Measurements from ENCODE around the gene LRRC8C.

DNA sequence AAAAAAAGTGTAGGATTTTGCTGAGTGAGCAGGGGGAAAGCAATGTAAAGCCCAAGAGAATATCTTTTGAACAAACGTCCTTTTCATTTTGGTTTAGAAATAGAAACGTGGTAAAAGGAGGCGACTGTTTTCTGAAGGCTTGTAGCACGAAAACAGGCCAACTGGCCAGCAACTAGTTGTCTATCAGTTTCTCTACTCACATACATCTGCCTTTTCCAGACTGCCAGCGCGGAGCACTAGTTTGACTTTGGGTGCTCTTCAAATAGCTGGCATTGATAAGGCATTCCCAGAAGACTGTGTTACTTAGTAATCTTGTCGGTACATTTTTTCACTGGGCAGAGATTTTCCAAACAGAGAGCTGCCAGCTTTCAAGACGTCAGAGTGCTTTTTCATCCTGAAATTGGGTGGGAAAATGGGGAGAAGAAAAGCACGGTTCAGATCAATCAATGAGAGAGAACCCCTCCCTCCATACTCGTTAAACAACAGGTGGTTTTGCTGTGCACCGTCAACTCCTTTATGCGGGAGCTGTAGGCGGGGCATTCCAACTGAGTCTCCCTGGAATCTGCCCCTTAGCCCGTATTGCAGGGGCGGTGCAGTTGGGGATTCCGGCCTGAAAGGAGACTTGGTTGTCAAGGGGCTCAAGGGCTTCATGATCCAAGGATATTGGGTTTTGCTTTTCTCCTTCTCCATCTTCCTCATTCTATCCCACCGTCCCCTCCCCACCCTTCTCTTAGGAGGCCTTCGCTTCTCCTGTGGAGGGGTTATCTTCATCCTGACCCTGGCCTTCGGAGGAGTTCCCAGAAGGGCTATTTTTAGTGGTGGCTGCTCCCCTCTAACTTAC is 884 bp upstream of the LRRC8C start:
- TF ChIP-seq, protein P1, sequence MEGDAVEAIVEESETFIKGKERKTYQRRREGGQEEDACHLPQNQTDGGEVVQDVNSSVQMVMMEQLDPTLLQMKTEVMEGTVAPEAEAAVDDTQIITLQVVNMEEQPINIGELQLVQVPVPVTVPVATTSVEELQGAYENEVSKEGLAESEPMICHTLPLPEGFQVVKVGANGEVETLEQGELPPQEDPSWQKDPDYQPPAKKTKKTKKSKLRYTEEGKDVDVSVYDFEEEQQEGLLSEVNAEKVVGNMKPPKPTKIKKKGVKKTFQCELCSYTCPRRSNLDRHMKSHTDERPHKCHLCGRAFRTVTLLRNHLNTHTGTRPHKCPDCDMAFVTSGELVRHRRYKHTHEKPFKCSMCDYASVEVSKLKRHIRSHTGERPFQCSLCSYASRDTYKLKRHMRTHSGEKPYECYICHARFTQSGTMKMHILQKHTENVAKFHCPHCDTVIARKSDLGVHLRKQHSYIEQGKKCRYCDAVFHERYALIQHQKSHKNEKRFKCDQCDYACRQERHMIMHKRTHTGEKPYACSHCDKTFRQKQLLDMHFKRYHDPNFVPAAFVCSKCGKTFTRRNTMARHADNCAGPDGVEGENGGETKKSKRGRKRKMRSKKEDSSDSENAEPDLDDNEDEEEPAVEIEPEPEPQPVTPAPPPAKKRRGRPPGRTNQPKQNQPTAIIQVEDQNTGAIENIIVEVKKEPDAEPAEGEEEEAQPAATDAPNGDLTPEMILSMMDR (conservative IDR thresholded peaks at IDR 0.05 in 1 of 2, IDR thresholded peaks at IDR 0.05 in 1 of 2; ENCODE audit: extremely low read depth in 1 of 2, insufficient read depth in 1 of 2, low read depth in 1 of 2, low read length in 2 of 2), result no peak
- no peak for TF ChIP-seq EZH2 (IDR thresholded peaks at IDR 0.05; ENCODE audit: borderline replicate concordance, low read length)
